K562 (cell line): ENCODE results near the gene CALML3. TPM values are rescaled to one million over a fixed set of nuclear protein-coding genes. Genes with fewer than 3 reads are reported as not detected.

Source experiments
- ARID1B ChIP-seq: fragments of 450-650 bp; IDR thresholded peaks from 2 replicates; pipeline ENCODE4 v1.6.1; 2016; ENCODE audit warnings: antibody characterized with exemption, mild to moderate bottlenecking, inconsistent platforms
- CBFA2T2 ChIP-seq: fragments of 450-650 bp; conservative IDR thresholded peaks from 2 replicates; pipeline ENCODE4 v1.6.1; 2017; ENCODE audit warnings: mild to moderate bottlenecking
- CBFA2T3 ChIP-seq: fragments of 450-650 bp; IDR thresholded peaks from 2 replicates; pipeline ENCODE4 v1.6.1; 2017
- CREB3L1 ChIP-seq: fragments of 450-650 bp; IDR thresholded peaks from 2 replicates; pipeline ENCODE4 v1.6.1; 2014; ENCODE audit warnings: low read depth, mild to moderate bottlenecking, moderate library complexity, borderline replicate concordance
- DPF2 ChIP-seq: fragments of 450-650 bp; IDR thresholded peaks from 2 replicates; pipeline ENCODE4 v1.6.1; 2016
- E2F3 ChIP-seq: fragments of 250-450 bp; sonication (Bioruptor Pico); IDR thresholded peaks from 2 replicates; pipeline ENCODE4 v1.4.0; 2020; ENCODE audit warnings: mild to moderate bottlenecking
- ESRRB ChIP-seq: fragments of 250-450 bp; sonication (Bioruptor Pico); IDR thresholded peaks from 2 replicates; pipeline ENCODE4 v1.5.0; 2020; ENCODE audit warnings: mild to moderate bottlenecking, moderate library complexity, borderline replicate concordance
- HDAC3 ChIP-seq: fragments of 450-650 bp; IDR thresholded peaks from 2 replicates; pipeline ENCODE4 v1.6.1; 2018; ENCODE audit warnings: borderline replicate concordance, mild to moderate bottlenecking, moderate library complexity; ENCODE audit not compliant: partially characterized antibody
- JUND ChIP-seq, 2 experiments: IDR thresholded peaks; 2 replicates in 1 of 2; 3 replicates in 1 of 2; pipeline ENCODE4 v1.6.1; 2011; ENCODE audit warnings: borderline replicate concordance in 2 of 2, low read depth in 2 of 2, low read length in 2 of 2, improper control_type of control experiment in 1 of 2, missing biosample characterization in 1 of 2, missing genetic modification characterization in 1 of 2, missing genetic modification reagents in 1 of 2
- KDM1A ChIP-seq, 2 experiments: fragments of 450-650 bp; IDR thresholded peaks; 2 replicates each; pipeline ENCODE4 v1.6.1; 2016; ENCODE audit warnings: mild to moderate bottlenecking in 2 of 2
- MCM5 ChIP-seq: fragments of 450-650 bp; IDR thresholded peaks from 2 replicates; pipeline ENCODE4 v1.6.1; 2016; ENCODE audit warnings: low read depth
- MEIS2 ChIP-seq: fragments of 450-650 bp; IDR thresholded peaks from 2 replicates; pipeline ENCODE4 v1.6.1; 2014; ENCODE audit warnings: mild to moderate bottlenecking; ENCODE audit not compliant: partially characterized antibody
- MXI1 ChIP-seq: IDR thresholded peaks from 2 replicates; pipeline ENCODE4 v1.6.1; 2011; ENCODE audit warnings: low read depth, mild to moderate bottlenecking, improper control_type of control experiment, low read length
- NCOR1 ChIP-seq: fragments of 450-650 bp; IDR thresholded peaks from 2 replicates; pipeline ENCODE4 v1.6.1; 2016; ENCODE audit warnings: mild to moderate bottlenecking, moderate library complexity
- RCOR1 ChIP-seq, 2 experiments: IDR thresholded peaks; 2 replicates each; pipeline ENCODE4 v1.6.1; 2012; ENCODE audit warnings: low read depth in 2 of 2, low read length in 2 of 2, borderline replicate concordance in 1 of 2, improper control_type of control experiment in 1 of 2
- RNF2 ChIP-seq: sonication (generic); IDR thresholded peaks from 2 replicates; pipeline ENCODE4 v1.6.1; 2016
- SMARCA4 ChIP-seq: fragments of 450-650 bp; IDR thresholded peaks from 2 replicates; pipeline ENCODE4 v1.6.1; 2016
- SOX6 ChIP-seq: fragments of 450-650 bp; IDR thresholded peaks from 2 replicates; pipeline ENCODE4 v1.6.1; 2014; ENCODE audit warnings: mild to moderate bottlenecking
- TAL1 ChIP-seq: fragments of 450-650 bp; IDR thresholded peaks from 2 replicates; pipeline ENCODE4 v1.6.1; 2016; ENCODE audit warnings: mild to moderate bottlenecking
- TBL1XR1 ChIP-seq, 2 experiments: IDR thresholded peaks; 2 replicates each; pipeline ENCODE4 v1.6.1; 2012; ENCODE audit warnings: improper control_type of control experiment in 2 of 2, low read length in 2 of 2, mild to moderate bottlenecking in 1 of 2
- TCF7 ChIP-seq: sonication (generic); IDR thresholded peaks from 2 replicates; pipeline ENCODE4 v1.6.1; 2016; ENCODE audit warnings: antibody characterized with exemption, borderline replicate concordance
- ZBTB49 ChIP-seq: sonication (generic); formaldehyde crosslinking; IDR thresholded peaks from 2 replicates; pipeline ENCODE4 v1.8.0; 2022; ENCODE audit warnings: missing genetic modification reagents, mild to moderate bottlenecking, borderline replicate concordance
- ZNF197 ChIP-seq: fragments of 200-800 bp; sonication (Bioruptor generic); IDR thresholded peaks from 2 replicates; pipeline ENCODE4 v1.6.1; 2016; ENCODE audit warnings: low read depth, missing genetic modification characterization, missing compliant biosample characterization
- ZNF507 ChIP-seq: conservative IDR thresholded peaks from 2 replicates; pipeline ENCODE4 v1.6.1; 2017; ENCODE audit warnings: missing genetic modification characterization, missing compliant biosample characterization
- polyA plus RNA-seq, 8 experiments: library from polyadenylated mRNA; depleted of rRNA in 4 of 8; stranded (reverse) in 5 of 8; unstranded in 3 of 8; fragments of >200 nt; fragmentation: Nextera tagmentation in 2 of 8; fragmentation: Illumina TruSeq in 1 of 8; extraction: Ambion mirVana in 2 of 8; extraction: Trizol in 1 of 8; gene quantifications; 2 replicates each; pipeline versions ENCODE4 v1.2.1 to v1.2.3, GENCODE V29; 2011 to 2014; ENCODE audit warnings: inconsistent platforms in 1 of 8, missing spikeins in 1 of 8
- total RNA-seq, 7 experiments: library from RNA; depleted of rRNA in 6 of 7; stranded (reverse); fragments of >200 nt in 6 of 7; fragmentation: Illumina TruSeq in 2 of 7; extraction: Trizol in 2 of 7; gene quantifications; 2 replicates each; pipeline versions ENCODE4 v1.2.1 to v1.2.3, GENCODE V29; 2011 to 2021; ENCODE audit warnings: low replicate concordance in 1 of 7
- TF ChIP-seq, protein P1 (sequence below): sonication (generic); formaldehyde crosslinking; IDR thresholded peaks from 2 replicates; pipeline ENCODE4 v1.8.1; 2023; ENCODE audit warnings: mild to moderate bottlenecking, missing genetic modification reagents

Gene CALML3
- total and polyA plus RNA-seq, 9 of the 15 experiments (the other 6 are each of a cell fraction or from before 2014, with no cell fraction given) = not detected

- TF ChIP-seq TCF7 = no peak
- TF ChIP-seq E2F3 (CRISPR knock-in tag) = peak; percentile 39; the same call in 1 of the 2 replicates
- peak; percentile 55 for TF ChIP-seq SMARCA4
- TF ChIP-seq, protein P1, sequence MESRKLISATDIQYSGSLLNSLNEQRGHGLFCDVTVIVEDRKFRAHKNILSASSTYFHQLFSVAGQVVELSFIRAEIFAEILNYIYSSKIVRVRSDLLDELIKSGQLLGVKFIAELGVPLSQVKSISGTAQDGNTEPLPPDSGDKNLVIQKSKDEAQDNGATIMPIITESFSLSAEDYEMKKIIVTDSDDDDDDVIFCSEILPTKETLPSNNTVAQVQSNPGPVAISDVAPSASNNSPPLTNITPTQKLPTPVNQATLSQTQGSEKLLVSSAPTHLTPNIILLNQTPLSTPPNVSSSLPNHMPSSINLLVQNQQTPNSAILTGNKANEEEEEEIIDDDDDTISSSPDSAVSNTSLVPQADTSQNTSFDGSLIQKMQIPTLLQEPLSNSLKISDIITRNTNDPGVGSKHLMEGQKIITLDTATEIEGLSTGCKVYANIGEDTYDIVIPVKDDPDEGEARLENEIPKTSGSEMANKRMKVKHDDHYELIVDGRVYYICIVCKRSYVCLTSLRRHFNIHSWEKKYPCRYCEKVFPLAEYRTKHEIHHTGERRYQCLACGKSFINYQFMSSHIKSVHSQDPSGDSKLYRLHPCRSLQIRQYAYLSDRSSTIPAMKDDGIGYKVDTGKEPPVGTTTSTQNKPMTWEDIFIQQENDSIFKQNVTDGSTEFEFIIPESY (CRISPR knock-in tag) = peak; percentile 64
- TF ChIP-seq CBFA2T3 = peak; percentile 73
- no peak for TF ChIP-seq CREB3L1
- no peak for TF ChIP-seq ZNF197 (CRISPR knock-in tag)
- TF ChIP-seq CBFA2T2 = peak; percentile 51; the same call in 1 of the 2 replicates
- no peak for TF ChIP-seq MCM5
- TF ChIP-seq ARID1B = peak; percentile 72
- TF ChIP-seq KDM1A (IDR thresholded peaks at IDR 0.05) = peak in 1 of 2 experiments; percentile 38; a peak in 2 of 4 replicates
- peak; percentile 78 for TF ChIP-seq DPF2
- TF ChIP-seq TBL1XR1 (IDR thresholded peaks at IDR 0.05; ENCODE audit: low read length in 2 of 2) = peak in 1 of 2 experiments; percentile 61; a peak in 2 of 4 replicates
- no peak for TF ChIP-seq ESRRB (CRISPR knock-in tag)
- TF ChIP-seq TAL1 = peak; percentile 10; the same call in 1 of the 2 replicates
- peak; percentile 59; the same call in 1 of the 2 replicates for TF ChIP-seq RNF2
- peak; percentile 79 for TF ChIP-seq NCOR1
- no peak for TF ChIP-seq ZNF507 (tag)
- TF ChIP-seq HDAC3 = peak; percentile 63
- no peak for TF ChIP-seq MXI1
- TF ChIP-seq MEIS2 = peak; percentile 11
- no peak for TF ChIP-seq ZBTB49
- TF ChIP-seq RCOR1 (IDR thresholded peaks at IDR 0.05; ENCODE audit: borderline replicate concordance in 1 of 2, low read depth in 2 of 2, low read length in 2 of 2) = peak in 1 of 2 experiments; percentile 54; a peak in 1 of 4 replicates
- TF ChIP-seq JUND (IDR thresholded peaks at IDR 0.05; ENCODE audit: borderline replicate concordance, low read depth, low read length) = peak; percentile 32; the same call in 1 of the 2 replicates
- no peak for TF ChIP-seq JUND (tag; IDR thresholded peaks at IDR 0.05; ENCODE audit: borderline replicate concordance, low read depth, low read length)
- TF ChIP-seq SOX6 = 0 out of 2 replicates have a peak, but pooled peaks have one; percentile 9
These were observed 35.5 kb downstream of the CALML3 start (continued) for GRCh38 chr10:5560142-5560816.
